Measurements from ENCODE around the gene TGM1. TPM values are rescaled to one million over a fixed set of nuclear protein-coding genes. Genes with fewer than 3 reads are reported as not detected.

TGM1 gene
- total RNA-seq, 4 donors from 2014 or later: 0.52 to 3.3 (median 1.6) TPM

- H3K9me3 ChIP-seq: no peaks in the 10 kb centered on the region
- H3K27ac ChIP-seq (replicated peaks in 1 of 4): peak within 1 kb of the TSS; percentile 86 to 94 (median 92)
- H3K4me1 ChIP-seq: peaks cover 30 to 52% (median 41%) of the 10 kb centered on the region in 4 donors
- 10% methylated on average over 18 of the region's 38 CpGs for WGBS
- no peak for DNase-seq (ENCODE audit: extremely low spot score)
- no peak for TF ChIP-seq CTCF (IDR thresholded peaks at IDR 0.05)
- peak; percentile 34 to 51 for TF ChIP-seq POLR2AphosphoS5 (IDR thresholded peaks at IDR 0.05)
- H3K27me3 ChIP-seq: no peaks in the 10 kb centered on the region
- H3K36me3 ChIP-seq: peaks cover 22 to 46% (median 32%) of the 10 kb centered on the region in 4 donors
- intact Hi-C loops (cut with DNase I): no loop called here
- peak within 1 kb of the TSS; percentile 89 to 97 (median 92) for H3K4me3 ChIP-seq
Observed at GRCh38 chr14:24232645-24233537, 30.1 kb downstream of the TGM1 start, which contains the start of gene GMPR2. TSS of gene GMPR2 (plus strand) at chr14:24232929. CDS start at chr14:24233254, 325 bp downstream.

- Histone ChIP-seq H3K4me1 (peaks cover 30 to 45% (median 38%) of the 10 kb centered on the region in 4 donors), H3K27ac (replicated peaks in 1 of 4) (peak within 1 kb of the TSS; percentile 86 to 94 (median 92)), H3K4me3 (peak within 1 kb of the TSS; percentile 89 to 97 (median 92)), H3K27me3 (no peaks in the 10 kb centered on the region), H3K36me3 (peaks cover 16 to 46% (median 29%) of the 10 kb centered on the region in 4 donors), H3K9me3 (no peaks in the 10 kb centered on the region)
- no peak for TF ChIP-seq EP300 (IDR thresholded peaks at IDR 0.05)
- peak; percentile 68 for TF ChIP-seq POLR2A (IDR thresholded peaks at IDR 0.05; ENCODE audit: low read depth)
- no peak for TF ChIP-seq CTCF (IDR thresholded peaks at IDR 0.05)
- peak; percentile 49 to 91 for TF ChIP-seq POLR2AphosphoS5 (IDR thresholded peaks at IDR 0.05)
- DNase-seq (ENCODE audit: extremely low spot score): peak; percentile 99
- WGBS: 0% methylated on average over 19 of the region's 30 CpGs
- intact Hi-C loops (cut with DNase I): no loop called here
Observed at GRCh38 chr14:24232121-24232644, 30.8 kb downstream of the TGM1 start, which contains the start of gene NEDD8. TSS of gene NEDD8 (minus strand) at chr14:24232367. CDS start at chr14:24232267, 100 bp downstream.

DNA sequence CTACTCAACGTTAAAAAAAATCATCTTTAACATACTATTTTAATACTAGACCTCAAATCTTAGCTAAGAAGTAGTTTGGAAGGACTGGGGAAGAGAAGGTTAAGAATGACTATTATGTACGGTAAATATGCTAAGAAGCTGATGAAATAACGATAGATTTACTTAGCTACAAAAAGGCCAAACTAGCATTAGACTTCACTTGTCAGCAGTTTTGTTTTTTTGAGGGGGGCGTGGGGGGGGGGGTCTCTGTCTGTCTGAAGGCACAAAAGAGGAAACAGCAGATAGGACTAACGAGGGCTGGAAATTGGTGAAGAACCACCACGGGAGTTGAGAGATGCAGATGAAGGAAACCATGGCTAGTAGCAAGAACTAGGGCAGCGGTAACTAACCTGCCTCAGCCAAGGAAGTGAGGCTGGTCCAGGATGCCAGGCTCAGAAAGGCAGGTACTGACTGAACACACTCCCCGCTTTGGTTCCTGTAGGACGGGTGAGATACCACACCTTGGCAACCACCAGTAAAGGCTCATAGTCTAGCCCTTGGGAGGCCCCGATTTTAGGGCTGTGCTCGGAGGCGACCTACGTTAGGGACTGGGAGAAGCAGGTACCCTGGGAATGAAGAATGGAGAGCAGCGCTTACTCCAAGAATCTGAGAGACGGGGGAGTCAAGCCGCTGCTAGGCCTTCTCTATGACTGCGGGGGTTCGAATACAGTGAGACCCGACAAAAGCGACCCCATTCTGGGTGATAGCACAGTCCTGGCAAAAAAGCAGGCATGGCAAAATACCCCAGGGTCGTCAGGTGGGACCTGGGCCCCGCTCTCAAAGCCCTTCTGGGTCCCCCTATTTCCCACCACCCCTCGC is 31.5 kb downstream of the TGM1 start:
- H3K36me3 ChIP-seq: peaks cover 10 to 40% (median 24%) of the 10 kb centered on the region in 4 donors
- H3K4me3 ChIP-seq: peak overlapping the region; percentile 89 to 97 (median 92)
- no peak for DNase-seq (ENCODE audit: extremely low spot score)
- H3K27ac ChIP-seq (replicated peaks in 1 of 4): peak overlapping the region; percentile 86 to 94 (median 92)
- no peak for TF ChIP-seq POLR2A (IDR thresholded peaks at IDR 0.05; ENCODE audit: low read depth)
- no peak for TF ChIP-seq POLR2AphosphoS5 (IDR thresholded peaks at IDR 0.05)
- TF ChIP-seq EP300 (IDR thresholded peaks at IDR 0.05): no peak
- TF ChIP-seq CTCF (IDR thresholded peaks at IDR 0.05): no peak
- intact Hi-C loops (cut with DNase I): no loop called here
- 13% methylated on average over 20 of the region's 23 CpGs for WGBS
- no peaks in the 10 kb centered on the region for H3K9me3 ChIP-seq
- H3K4me1 ChIP-seq: peaks cover 30 to 49% (median 37%) of the 10 kb centered on the region in 4 donors
- H3K27me3 ChIP-seq: no peaks in the 10 kb centered on the region

GRCh38 chr14:24228902-24229301 is 34.1 kb downstream of the TGM1 start:
- Histone ChIP-seq H3K9me3 (no peaks in the 10 kb centered on the region), H3K27ac (replicated peaks in 1 of 4) (no peak overlapping the region), H3K36me3 (peaks cover 0 to 19% (median 13%) of the 10 kb centered on the region in 4 donors), H3K4me1 (peaks cover 24 to 42% (median 32%) of the 10 kb centered on the region in 4 donors), H3K27me3 (no peaks in the 10 kb centered on the region), H3K4me3 (no peak overlapping the region)
- TF ChIP-seq POLR2A (IDR thresholded peaks at IDR 0.05; ENCODE audit: low read depth): no peak
- TF ChIP-seq EP300 (IDR thresholded peaks at IDR 0.05): no peak
- no peak for TF ChIP-seq CTCF (IDR thresholded peaks at IDR 0.05)
- TF ChIP-seq POLR2AphosphoS5 (IDR thresholded peaks at IDR 0.05): no peak
- 96% methylated on average over 1 of the region's 1 CpG for WGBS
- DNase-seq (ENCODE audit: extremely low spot score): no peak
- intact Hi-C loops (cut with DNase I): no loop called here
